Small intestine (tissue), 7 donors: ENCODE measurements around the gene CD8B2. TPM values are rescaled to one million over a fixed set of nuclear protein-coding genes. Genes with fewer than 3 reads are reported as not detected.
"Not testable (repeated sequence)": the region's sequence is repeated elsewhere in the genome, so short reads cannot be mapped to it uniquely, and the experiment has no call there.

Experiments used
- DNase-seq, 2 donors: peaks; one replicate each; pipeline versions ENCODE4 v3.0.0 to v3.0.0-alpha.2; 2013
- FAIRE-seq: peaks from 2 replicates; lab custom pipeline; 2012; peaks lifted over from hg19 to GRCh38; lab: Jason Lieb, UNC
- H3K27ac ChIP-seq, 3 donors: one replicate each; pipeline ENCODE4 v1.5.1; 2013; ENCODE audit warnings: low read length in 2 of 3, mild to moderate bottlenecking in 2 of 3, control low read depth in 1 of 3, inconsistent platforms in 1 of 3, low read depth in 1 of 3, moderate library complexity in 1 of 3
- H3K27me3 ChIP-seq, 3 donors: one replicate each; pipeline ENCODE4 v1.6.1; 2013; ENCODE audit warnings: low read length in 3 of 3, inconsistent platforms in 1 of 3; ENCODE audit not compliant: control insufficient read depth in 3 of 3, insufficient read depth in 3 of 3
- H3K36me3 ChIP-seq, 3 donors: one replicate each; pipeline ENCODE4 v1.6.1; 2013; ENCODE audit warnings: low read length in 3 of 3, inconsistent platforms in 1 of 3, low read depth in 1 of 3, mild to moderate bottlenecking in 1 of 3, moderate library complexity in 1 of 3; ENCODE audit not compliant: control insufficient read depth in 3 of 3, insufficient read depth in 2 of 3
- H3K4me1 ChIP-seq, 3 donors: one replicate each; pipeline ENCODE4 v1.6.1; 2013; ENCODE audit warnings: low read length in 2 of 3, inconsistent platforms in 1 of 3, low read depth in 1 of 3, mild to moderate bottlenecking in 1 of 3, moderate library complexity in 1 of 3; ENCODE audit not compliant: control insufficient read depth in 3 of 3, insufficient read depth in 2 of 3
- H3K4me3 ChIP-seq, 3 donors: one replicate each; pipeline ENCODE4 v1.5.1; 2013; ENCODE audit warnings: low read length in 3 of 3, control low read depth in 1 of 3, inconsistent platforms in 1 of 3, low read depth in 1 of 3, mild to moderate bottlenecking in 1 of 3, moderate library complexity in 1 of 3
- H3K9me3 ChIP-seq, 2 donors: one replicate each; pipeline ENCODE4 v1.6.1; 2013; ENCODE audit warnings: low read depth in 1 of 2, low read length in 1 of 2; ENCODE audit not compliant: control insufficient read depth in 2 of 2, insufficient read depth in 1 of 2
- WGBS, 3 donors: extraction: QIAGEN DNeasy Blood & Tissue Kit; methylation state at CpG; one replicate each; pipeline ENCODE4 v1.1.7; 2013; 5-methylcytosine and 5-hydroxymethylcytosine counted together
- polyA plus RNA-seq, 4 donors: library from polyadenylated mRNA; stranded (reverse) in 3 of 4; unstranded in 1 of 4; fragments of 200-250 nt in 3 of 4; fragments of 120-200 nt in 1 of 4; gene quantifications; one replicate each; pipeline versions ENCODE4 v1.2.1 to v1.2.3, GENCODE V29; 2013
- donor health status: healthy with polysubstance abuse.
- donor health status: control.
- donor health status: control.
- donor health status: Bipolar disorder and iron deficiency.
- donor health status: healthy.

CD8B2 gene
- polyA plus RNA-seq, 4 donors = 0.45 to 1.9 TPM; not detected in 2

DNA sequence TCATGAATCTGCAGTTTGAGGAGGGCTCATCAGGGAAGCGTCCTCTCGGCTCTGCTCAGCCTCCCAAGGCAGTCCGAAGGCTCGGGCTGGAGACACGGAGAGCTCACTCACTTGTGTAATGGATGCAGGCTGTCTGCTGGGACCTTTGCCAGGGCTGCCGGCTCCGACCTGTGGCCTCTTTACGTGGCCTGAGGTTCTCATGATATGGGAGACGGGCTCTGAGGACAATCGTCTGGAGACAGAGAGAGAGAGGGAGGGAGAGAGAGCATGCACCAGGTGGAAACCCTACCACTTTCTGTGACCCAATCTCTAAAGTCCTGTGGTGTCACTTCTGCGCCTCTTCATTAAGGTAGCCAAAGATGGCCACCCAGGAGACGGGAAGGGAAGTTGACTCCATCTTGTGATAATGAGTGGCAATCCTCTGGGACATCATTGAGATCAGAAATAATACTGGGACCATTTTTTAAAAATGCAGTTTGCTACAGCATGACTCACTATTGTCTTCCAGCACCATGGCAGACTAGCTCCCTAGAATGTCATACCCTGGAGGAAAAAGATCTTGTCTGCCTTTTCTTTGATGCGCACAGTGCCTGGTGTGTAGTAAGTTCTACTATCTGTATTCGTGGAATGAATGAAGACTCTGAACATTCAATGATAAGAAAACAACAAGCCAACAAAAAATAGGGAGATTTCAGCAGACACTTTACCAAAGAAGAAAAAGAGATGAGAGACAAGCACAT lies 60.2 kb downstream of the CD8B2 start:
- Histone ChIP-seq H3K4me1 (peaks cover 0 to 6% (median 0%) of the 10 kb centered on the region in 3 donors), H3K9me3 (no peaks in the 10 kb centered on the region), H3K27ac (no peak overlapping the region), H3K4me3 (no peak overlapping the region), H3K36me3 (no peaks in the 10 kb centered on the region), H3K27me3 (no peaks in the 10 kb centered on the region)
- 61 to 69% (median 68%) methylated on average over 14 of the region's 14 CpGs for WGBS, 3 donors
- no peak for FAIRE-seq
- DNase-seq = no peak

- H3K9me3 ChIP-seq = no peaks in the 10 kb centered on the region
- no peak overlapping the region for H3K4me3 ChIP-seq
- peaks cover 0 to 6% (median 0%) of the 10 kb centered on the region in 3 donors for H3K4me1 ChIP-seq
- peak overlapping the region in 1 of 3 donors; percentile 35 for H3K27ac ChIP-seq
- H3K27me3 ChIP-seq = no peaks in the 10 kb centered on the region
- H3K36me3 ChIP-seq = no peaks in the 10 kb centered on the region
- 47 to 62% (median 57%) methylated on average over 7 of the region's 7 CpGs for WGBS, 3 donors
- FAIRE-seq (no peak), DNase-seq (peak; percentile 17 to 73)
These were observed 64.4 kb downstream of the CD8B2 start for GRCh38 chr2:106551417-106552130.

- H3K36me3 ChIP-seq = no peaks in the 10 kb centered on the region
- H3K27me3 ChIP-seq = no peaks in the 10 kb centered on the region
- 71 to 78% (median 73%) methylated on average over 6 of the region's 6 CpGs for WGBS, 3 donors
- FAIRE-seq (no peak), DNase-seq (no peak)
- H3K9me3 ChIP-seq = no peaks in the 10 kb centered on the region
- H3K27ac ChIP-seq = no peak overlapping the region
- peaks cover 0 to 6% (median 0%) of the 10 kb centered on the region in 3 donors for H3K4me1 ChIP-seq
- no peak overlapping the region for H3K4me3 ChIP-seq
These were observed 65.8 kb downstream of the CD8B2 start for GRCh38 chr2:106552921-106553320.

DNA sequence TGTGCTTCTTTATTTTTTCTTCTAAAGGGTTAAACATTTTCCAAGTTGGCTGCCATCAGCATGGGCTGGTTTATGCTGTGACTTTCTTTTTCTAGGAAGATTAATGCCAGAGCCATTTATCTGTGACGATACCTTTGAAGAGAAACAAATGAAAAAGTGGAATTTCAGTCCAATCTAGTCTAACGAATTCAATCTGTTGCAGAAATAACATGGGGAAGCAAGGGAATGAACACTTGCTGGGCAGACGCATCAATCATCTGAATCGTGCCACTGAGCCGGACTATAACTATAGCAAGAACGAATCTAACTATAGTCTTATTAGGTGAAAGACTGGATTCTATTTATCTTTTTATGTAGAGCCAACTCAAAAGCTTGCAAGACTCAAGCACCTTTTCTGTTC lies 66.2 kb downstream of the CD8B2 start:
- Histone ChIP-seq H3K9me3 (no peaks in the 10 kb centered on the region), H3K27me3 (no peaks in the 10 kb centered on the region), H3K4me3 (no peak overlapping the region), H3K27ac (no peak overlapping the region), H3K4me1 (peaks cover 0 to 6% (median 0%) of the 10 kb centered on the region in 3 donors), H3K36me3 (no peaks in the 10 kb centered on the region)
- WGBS, 3 donors = 78 to 84% (median 81%) methylated on average over 6 of the region's 6 CpGs
- no peak for DNase-seq
- FAIRE-seq = no peak

GRCh38 chr2:106554411-106554810 lies 67.2 kb downstream of the CD8B2 start:
- FAIRE-seq = no peak

DNA sequence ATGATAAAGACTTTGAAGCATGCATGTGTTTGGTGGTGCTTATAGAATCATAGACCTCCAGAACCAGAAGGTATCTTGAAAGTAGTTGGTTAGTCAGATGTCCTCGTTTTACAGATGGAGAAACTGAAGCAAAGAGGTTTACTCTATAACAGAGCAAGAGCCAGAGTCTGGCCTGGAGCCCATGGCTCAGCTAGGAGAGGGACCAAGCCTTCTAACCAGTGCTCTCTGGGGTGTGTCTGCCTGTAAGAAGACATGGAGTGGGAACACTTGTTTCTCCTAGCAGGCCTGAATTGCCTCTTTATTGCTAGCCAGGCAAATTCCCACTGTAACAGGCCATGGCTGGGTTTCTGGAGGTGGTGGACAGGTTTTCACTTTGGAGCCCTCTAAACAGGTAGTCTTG lies 67.9 kb downstream of the CD8B2 start:
- no peak for FAIRE-seq
- no peak overlapping the region for H3K4me3 ChIP-seq
- H3K9me3 ChIP-seq = no peaks in the 10 kb centered on the region
- DNase-seq = no peak
- H3K36me3 ChIP-seq = no peaks in the 10 kb centered on the region
- peaks cover 0 to 6% (median 0%) of the 10 kb centered on the region in 3 donors for H3K4me1 ChIP-seq
- 0% methylated on average over 1 of the region's 1 CpG for WGBS, 3 donors
- H3K27ac ChIP-seq = no peak overlapping the region
- no peaks in the 10 kb centered on the region for H3K27me3 ChIP-seq

More at GRCh38 chr2:106554411-106554810, 67.2 kb downstream of the CD8B2 start:
- Histone ChIP-seq H3K4me1 (peaks cover 0 to 6% (median 0%) of the 10 kb centered on the region in 3 donors), H3K27ac (no peak overlapping the region), H3K9me3 (no peaks in the 10 kb centered on the region), H3K36me3 (no peaks in the 10 kb centered on the region), H3K27me3 (no peaks in the 10 kb centered on the region), H3K4me3 (no peak overlapping the region)
- peak in 1 of 2 donors; percentile 38 for DNase-seq
- 78 to 84% (median 80%) methylated on average over 6 of the region's 6 CpGs for WGBS, 3 donors

GRCh38 chr2:106559786-106560185 lies 72.6 kb downstream of the CD8B2 start:
- 89 to 93% (median 93%) methylated on average over 3 of the region's 3 CpGs for WGBS, 3 donors
- not testable (repeated sequence) for H3K4me3 ChIP-seq, H3K36me3 ChIP-seq, H3K9me3 ChIP-seq, H3K4me1 ChIP-seq, FAIRE-seq, H3K27me3 ChIP-seq, DNase-seq, H3K27ac ChIP-seq

DNA sequence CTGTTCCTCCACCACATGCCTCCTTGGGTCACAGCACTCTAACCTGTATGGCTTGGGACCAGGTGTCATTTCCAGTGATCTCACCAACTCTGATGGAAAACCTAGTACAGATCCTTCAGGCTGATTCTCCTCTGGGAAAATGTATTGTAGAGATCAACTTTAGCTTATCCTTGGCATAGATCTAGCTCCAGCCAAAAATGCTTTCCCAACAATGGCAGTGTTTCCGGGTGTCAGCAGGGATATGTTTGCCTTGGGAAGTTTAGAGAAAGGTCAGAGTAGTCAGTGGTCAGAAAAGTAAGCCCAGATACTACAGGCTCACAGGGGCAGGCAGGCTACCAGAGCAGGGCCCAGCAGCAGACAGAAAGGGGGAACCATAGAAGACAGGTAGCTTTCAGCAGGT lies 73.6 kb downstream of the CD8B2 start:
- no peaks in the 10 kb centered on the region for H3K27me3 ChIP-seq
- no peaks in the 10 kb centered on the region for H3K36me3 ChIP-seq
- WGBS, 3 donors = 71 to 81% (median 75%) methylated on average over 1 of the region's 1 CpG
- DNase-seq (no peak), FAIRE-seq (no peak)
- no peaks in the 10 kb centered on the region for H3K9me3 ChIP-seq
- no peak overlapping the region for H3K27ac ChIP-seq
- no peaks in the 10 kb centered on the region for H3K4me1 ChIP-seq
- no peak overlapping the region for H3K4me3 ChIP-seq
